Transverse colon (tissue), 4 donors: ENCODE data around the gene HPSE. TPM values are rescaled to one million over a fixed set of nuclear protein-coding genes. Genes with fewer than 3 reads are reported as not detected.

Experiments
- DNase-seq: peaks from one replicate; pipeline ENCODE4 v3.0.0-alpha.2; 2019
- H3K27ac ChIP-seq, 4 donors: fragments of 200-600 bp; sonication (generic); 2 replicates each; pipeline ENCODE4 v1.5.1; 2016 to 2018; ENCODE audit warnings: inconsistent platforms in 4 of 4
- H3K27me3 ChIP-seq: fragments of 200-600 bp; sonication (generic); 2 replicates; pipeline ENCODE4 v1.5.1; 2017; ENCODE audit warnings: inconsistent platforms
- H3K36me3 ChIP-seq, 4 donors: fragments of 200-600 bp; sonication (generic); 2 replicates each; pipeline ENCODE4 v1.5.1; 2017 to 2019; ENCODE audit warnings: inconsistent platforms in 4 of 4
- H3K4me1 ChIP-seq, 4 donors: fragments of 200-600 bp; sonication (generic); 2 replicates each; pipeline ENCODE4 v1.5.1; 2017 to 2020; ENCODE audit warnings: inconsistent platforms in 4 of 4
- H3K4me3 ChIP-seq, 4 donors: fragments of 200-600 bp; sonication (generic); 1 replicate in 1 of 4; 2 replicates in 3 of 4; pipeline versions ENCODE4 v1.5.1 to v1.6.1; 2017 to 2019; ENCODE audit warnings: inconsistent platforms in 4 of 4
- H3K9me3 ChIP-seq, 2 donors: fragments of 200-600 bp; sonication (generic); 2 replicates each; pipeline ENCODE4 v1.5.1; 2017 to 2019; ENCODE audit warnings: inconsistent platforms in 2 of 2
- CTCF ChIP-seq, 5 experiments: fragments of 200-600 bp in 3 of 5; fragments of 450-650 bp in 2 of 5; sonication (generic) in 3 of 5; IDR thresholded peaks; 1 replicate in 2 of 5; 2 replicates in 3 of 5; pipeline ENCODE4 v1.5.1; 2016 to 2017; ENCODE audit warnings: antibody characterized with exemption in 5 of 5, inconsistent platforms in 3 of 5, mild to moderate bottlenecking in 2 of 5, moderate library complexity in 1 of 5
- EP300 ChIP-seq: sonication (generic); formaldehyde crosslinking; IDR thresholded peaks from one replicate; pipeline ENCODE4 v1.6.1; 2017; ENCODE audit warnings: antibody characterized with exemption, low read depth
- POLR2A ChIP-seq: fragments of 450-650 bp; IDR thresholded peaks from one replicate; pipeline ENCODE4 v1.6.1; 2016; ENCODE audit warnings: antibody characterized with exemption, mild to moderate bottlenecking, moderate library complexity
- POLR2AphosphoS5 ChIP-seq, 3 donors: sonication (generic); formaldehyde crosslinking; IDR thresholded peaks; one replicate each; pipeline ENCODE4 v1.6.1; 2016; ENCODE audit warnings: antibody characterized with exemption in 3 of 3
- WGBS, 2 donors: methylation state at CpG; one replicate each; pipeline ENCODE4 v1.1.5; 2018; ENCODE audit warnings: low coverage in 1 of 2; 5-methylcytosine and 5-hydroxymethylcytosine counted together
- in situ Hi-C, 4 donors: fragments of 200-750 bp; cut with MboI; loops; one replicate each; pipeline versions ENCODE4 v1.15.0 to v1.15.1; 2017; ENCODE audit warnings: low sequenced_read_pairs in 3 of 4, low pct_ligation_motif_present in 1 of 4, low pct_unique_long_range_greater_than_20kb in 1 of 4
- intact Hi-C: fragments of 100-400 bp; cut with DNase I; formaldehyde crosslinking; loops from one replicate; pipeline ENCODE4 v1.15.1; 2023; ENCODE audit warnings: low total_unique reads
- total RNA-seq, 4 donors: library from RNA; depleted of rRNA; stranded (reverse); fragments of >200 nt; gene quantifications; one replicate each; pipeline ENCODE4 v1.1.0, GENCODE V29; 2016

The HPSE gene
- total RNA-seq, 4 donors from 2014 or later: 0.75 to 5.4 (median 4.3) TPM

GRCh38 chr4:83360018-83360417 is 25.4 kb upstream of the HPSE start:
- Histone ChIP-seq H3K27me3 (no peaks in the 10 kb centered on the region), H3K9me3 (no peaks in the 10 kb centered on the region), H3K27ac (no peak overlapping the region), H3K4me1 (peaks cover 0 to 11% (median 2%) of the 10 kb centered on the region in 4 donors), H3K4me3 (no peak overlapping the region), H3K36me3 (no peaks in the 10 kb centered on the region)
- DNase-seq: no peak
- TF ChIP-seq CTCF (IDR thresholded peaks at IDR 0.05) (no peak), POLR2AphosphoS5 (IDR thresholded peaks at IDR 0.05) (no peak), POLR2A (no peak), EP300 (no peak)
- 75 to 89% methylated on average over 4 of the region's 4 CpGs for WGBS, 2 donors
- in situ Hi-C loops (no loop called here), intact Hi-C loops (loop anchor here (5.0 kb wide), 1 partner anchor 1593 kb away; no protein-coding TSS in a partner anchor)

DNA sequence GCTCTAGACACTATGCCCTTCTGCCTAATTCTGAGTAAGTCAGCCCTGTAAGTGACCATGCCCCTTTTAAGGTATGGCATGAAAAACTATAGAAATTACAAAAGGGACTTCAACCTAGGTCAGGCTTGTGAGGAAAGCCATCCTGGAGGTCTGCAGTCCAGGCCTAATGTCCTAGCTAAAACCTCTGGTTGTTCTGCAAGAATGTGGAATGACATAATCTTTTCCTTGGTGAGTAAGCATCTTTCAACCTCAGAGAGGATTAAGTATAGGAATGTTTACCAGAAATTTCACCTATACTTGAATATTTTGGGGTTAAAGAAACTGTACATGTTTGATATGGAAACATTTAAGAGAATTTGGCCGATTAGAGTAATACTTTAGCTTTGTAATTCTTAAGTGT is 23.8 kb upstream of the HPSE start:
- DNase-seq: no peak
- H3K36me3 ChIP-seq: no peaks in the 10 kb centered on the region
- H3K9me3 ChIP-seq: peaks cover 0 to 3% of the 10 kb centered on the region in 2 donors
- peaks cover 0 to 7% (median 1%) of the 10 kb centered on the region in 4 donors for H3K4me1 ChIP-seq
- in situ Hi-C loops: no loop called here
- H3K4me3 ChIP-seq: no peak overlapping the region
- TF ChIP-seq POLR2AphosphoS5 (IDR thresholded peaks at IDR 0.05): no peak
- TF ChIP-seq EP300: no peak
- no peak for TF ChIP-seq POLR2A
- TF ChIP-seq CTCF (IDR thresholded peaks at IDR 0.05): no peak
- no peaks in the 10 kb centered on the region for H3K27me3 ChIP-seq
- no peak overlapping the region for H3K27ac ChIP-seq
- WGBS, 2 donors: 72 to 94% methylated on average over 1 of the region's 1 CpG
- intact Hi-C loops: no loop called here

DNA sequence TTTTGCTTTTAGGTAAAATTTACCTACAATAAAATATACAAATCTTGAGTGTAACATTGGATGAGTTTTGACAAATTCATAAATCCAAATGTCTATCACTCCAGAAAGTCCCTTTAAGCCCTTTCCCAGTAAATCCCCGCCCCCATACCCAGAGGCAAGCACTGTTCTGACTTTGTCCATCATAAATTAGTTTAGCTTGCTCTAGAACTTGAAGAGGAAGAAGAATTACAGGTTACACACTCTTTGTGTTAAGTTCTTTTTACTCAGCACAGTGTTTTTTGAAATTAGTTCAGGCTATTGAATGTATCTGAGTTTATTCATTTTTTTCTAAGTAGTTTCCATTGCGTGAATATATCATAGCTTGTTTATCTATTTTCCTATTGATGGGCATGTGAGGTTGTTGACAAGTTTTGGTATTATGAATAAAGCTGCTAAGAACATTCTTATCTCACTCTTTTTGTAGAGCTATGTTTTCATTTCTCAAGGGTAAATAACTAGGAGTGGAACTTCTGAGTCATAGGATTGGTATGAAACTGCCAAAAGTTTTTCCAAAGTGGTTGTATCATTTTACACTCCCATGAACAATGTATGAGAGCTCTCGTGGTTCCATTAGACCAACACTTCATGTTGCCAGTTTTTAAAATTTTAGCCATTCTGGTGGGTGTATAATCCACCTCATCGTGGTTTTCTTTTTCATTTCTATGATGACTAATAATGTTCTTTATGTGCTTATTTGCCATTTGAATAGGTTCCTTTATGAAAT is 22.4 kb upstream of the HPSE start:
- no peak for DNase-seq
- WGBS, 2 donors: 47 to 61% methylated on average over 4 of the region's 4 CpGs

GRCh38 chr4:83353516-83353915 is 18.9 kb upstream of the HPSE start:
- in situ Hi-C loops: no loop called here
- WGBS, 2 donors: 100% methylated on average over 1 of the region's 1 CpG
- Histone ChIP-seq H3K4me1 (peaks cover 0 to 7% (median 0%) of the 10 kb centered on the region in 4 donors), H3K36me3 (no peaks in the 10 kb centered on the region), H3K27ac (no peak overlapping the region), H3K4me3 (no peak overlapping the region), H3K27me3 (no peaks in the 10 kb centered on the region), H3K9me3 (peaks cover 0 to 3% of the 10 kb centered on the region in 2 donors)
- TF ChIP-seq POLR2A (no peak), EP300 (no peak), POLR2AphosphoS5 (IDR thresholded peaks at IDR 0.05) (no peak), CTCF (IDR thresholded peaks at IDR 0.05) (no peak)
- no peak for DNase-seq
- intact Hi-C loops: no loop called here

More for the DNA sequence above, 22.4 kb upstream of the HPSE start:
- in situ Hi-C loops (no loop called here), intact Hi-C loops (no loop called here)
- no peak overlapping the region for H3K27ac ChIP-seq
- peaks cover 0 to 7% (median 0%) of the 10 kb centered on the region in 4 donors for H3K4me1 ChIP-seq
- no peak overlapping the region for H3K4me3 ChIP-seq
- peaks cover 0 to 3% of the 10 kb centered on the region in 2 donors for H3K9me3 ChIP-seq
- TF ChIP-seq POLR2A: no peak
- no peak for TF ChIP-seq CTCF (IDR thresholded peaks at IDR 0.05)
- no peak for TF ChIP-seq POLR2AphosphoS5 (IDR thresholded peaks at IDR 0.05)
- no peak for TF ChIP-seq EP300
- no peaks in the 10 kb centered on the region for H3K27me3 ChIP-seq
- H3K36me3 ChIP-seq: no peaks in the 10 kb centered on the region
